NCI-H460 (cell line): ENCODE data around the gene PLEKHA7. TPM values are rescaled to one million over a fixed set of nuclear protein-coding genes. Genes with fewer than 3 reads are reported as not detected.
"Not testable (repeated sequence)": the region's sequence is repeated elsewhere in the genome, so short reads cannot be mapped to it uniquely, and the experiment has no call there.

ENCODE experiments used
- DNase-seq: peaks from one replicate; pipeline ENCODE4 v3.0.0-alpha.2; 2016; ENCODE audit warnings: low read depth; ENCODE audit errors: extremely low read depth
- total RNA-seq: library from RNA; depleted of rRNA; stranded (reverse); fragments of >200 nt; shearing (Covaris generic); gene quantifications from 2 replicates; pipeline ENCODE4 v1.2.3, GENCODE V29; 2014

The PLEKHA7 gene
- total RNA-seq, 1 experiment from 2014 or later: 0.25 TPM

- DNase-seq: no peak
Measured at GRCh38 chr11:16921668-16922067, 92.5 kb downstream of the PLEKHA7 start.

- DNase-seq: no peak
Measured at GRCh38 chr11:16921019-16921418, 93.2 kb downstream of the PLEKHA7 start.

- DNase-seq: no peak
Measured at GRCh38 chr11:16920559-16920958, 93.7 kb downstream of the PLEKHA7 start.

- DNase-seq: not testable (repeated sequence)
Measured at GRCh38 chr11:16918543-16919182, 95.6 kb downstream of the PLEKHA7 start.

- no peak for DNase-seq
Measured at GRCh38 chr11:16917941-16918340, 96.3 kb downstream of the PLEKHA7 start.

GRCh38 chr11:16912692-16913111, 101.5 kb downstream of the PLEKHA7 start:
- DNase-seq: no peak

GRCh38 chr11:16911658-16912057, 102.6 kb downstream of the PLEKHA7 start:
- no peak for DNase-seq

- DNase-seq: no peak
Measured at GRCh38 chr11:16911186-16911585, 103.0 kb downstream of the PLEKHA7 start.

GRCh38 chr11:16909359-16910035, 104.7 kb downstream of the PLEKHA7 start:
- no peak for DNase-seq

- DNase-seq: no peak
Measured at GRCh38 chr11:16905375-16905774, 108.8 kb downstream of the PLEKHA7 start.

- not testable (repeated sequence) for DNase-seq
Measured at GRCh38 chr11:16904761-16905160, 109.5 kb downstream of the PLEKHA7 start.

GRCh38 chr11:16902781-16903378, 111.3 kb downstream of the PLEKHA7 start:
- DNase-seq: no peak

GRCh38 chr11:16902182-16902581, 112.0 kb downstream of the PLEKHA7 start:
- no peak for DNase-seq

- DNase-seq: no peak
Measured at GRCh38 chr11:16900491-16900890, 113.7 kb downstream of the PLEKHA7 start.

GRCh38 chr11:16899708-16900303, 114.4 kb downstream of the PLEKHA7 start:
- no peak for DNase-seq

- no peak for DNase-seq
Measured at GRCh38 chr11:16898274-16898985, 115.8 kb downstream of the PLEKHA7 start.

- DNase-seq: no peak
Measured at GRCh38 chr11:16897470-16898061, 116.6 kb downstream of the PLEKHA7 start.

GRCh38 chr11:16896729-16897469, 117.3 kb downstream of the PLEKHA7 start:
- no peak for DNase-seq

- no peak for DNase-seq
Measured at GRCh38 chr11:16895306-16895705, 118.9 kb downstream of the PLEKHA7 start.
